HG03432 (cell line): ENCODE data around the gene CAMSAP3.
"Not testable (repeated sequence)": the region's sequence is repeated elsewhere in the genome, so short reads cannot be mapped to it uniquely, and the experiment has no call there.

Experiments
- ATAC-seq: cut with Tn5 transposase; IDR thresholded peaks from one replicate; pipeline ENCODE4 v1.9.1; 2021; ENCODE audit warnings: mild to moderate bottlenecking, moderate library complexity; ENCODE audit not compliant: unreplicated experiment

CAMSAP3 gene

GRCh38 chr19:7577422-7577821 lies 18.2 kb upstream of the CAMSAP3 start:
- ATAC-seq, result not testable (repeated sequence)

GRCh38 chr19:7578127-7578526 lies 17.5 kb upstream of the CAMSAP3 start:
- no peak for ATAC-seq

DNA sequence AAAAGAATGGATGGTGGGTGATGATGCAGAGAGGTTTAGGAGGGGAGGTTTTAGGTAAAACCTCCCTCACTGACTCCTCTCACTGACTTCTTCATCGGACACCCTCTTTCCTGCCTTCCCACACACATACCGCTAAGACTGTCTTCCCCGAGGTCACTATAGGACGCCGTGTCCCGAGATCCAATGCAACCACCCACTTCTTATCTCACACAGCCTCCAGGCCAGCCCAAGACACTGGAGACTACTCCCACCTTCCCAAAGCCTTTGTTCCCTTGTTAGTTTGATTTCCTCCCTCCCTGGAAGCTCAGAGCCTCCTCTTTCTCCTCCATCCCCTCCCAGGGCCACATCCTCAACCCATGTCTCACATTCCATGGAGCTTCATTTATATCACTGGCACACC lies 16.5 kb upstream of the CAMSAP3 start:
- ATAC-seq, result no peak

DNA sequence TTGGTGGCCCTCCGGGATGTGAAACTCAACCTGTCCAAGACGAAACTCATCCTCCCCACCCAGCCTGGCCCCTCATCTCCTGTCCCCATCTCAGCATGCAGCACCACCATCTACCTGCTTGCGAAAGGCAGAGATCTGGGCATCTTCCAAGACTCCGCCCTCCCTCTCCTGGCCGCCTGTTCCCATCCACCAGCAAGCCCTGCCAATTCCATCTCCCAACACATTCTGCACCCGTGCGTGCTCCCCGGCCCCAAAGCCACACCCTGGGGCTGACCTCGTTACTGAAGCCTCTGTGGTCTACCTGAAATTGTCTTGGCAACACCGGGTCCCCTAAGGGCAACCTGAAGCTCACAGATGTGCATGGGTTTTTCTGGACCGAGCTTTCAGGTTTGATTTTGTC lies 13.2 kb upstream of the CAMSAP3 start:
- ATAC-seq, result no peak

DNA sequence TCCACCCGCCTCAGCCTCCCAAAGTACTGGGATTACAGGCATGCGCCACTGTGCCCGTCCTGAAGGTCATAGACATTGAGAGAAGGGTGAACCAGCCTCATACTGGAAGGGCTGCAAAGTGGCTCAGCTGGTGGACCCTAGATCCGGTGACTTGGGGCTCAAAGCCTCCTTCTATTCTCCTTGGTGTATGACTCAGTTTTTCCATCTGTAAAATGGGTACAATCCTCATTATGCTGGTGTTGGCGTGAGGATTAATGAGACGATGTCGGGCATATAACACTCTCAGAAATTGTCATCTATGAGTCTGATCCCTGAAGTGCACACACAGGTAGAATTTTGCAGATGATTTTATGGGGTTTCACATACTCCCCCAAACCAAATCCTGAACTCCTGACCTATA lies 5.8 kb upstream of the CAMSAP3 start:
- ATAC-seq, result no peak

GRCh38 chr19:7590256-7590655 lies 5.4 kb upstream of the CAMSAP3 start:
- no peak for ATAC-seq

DNA sequence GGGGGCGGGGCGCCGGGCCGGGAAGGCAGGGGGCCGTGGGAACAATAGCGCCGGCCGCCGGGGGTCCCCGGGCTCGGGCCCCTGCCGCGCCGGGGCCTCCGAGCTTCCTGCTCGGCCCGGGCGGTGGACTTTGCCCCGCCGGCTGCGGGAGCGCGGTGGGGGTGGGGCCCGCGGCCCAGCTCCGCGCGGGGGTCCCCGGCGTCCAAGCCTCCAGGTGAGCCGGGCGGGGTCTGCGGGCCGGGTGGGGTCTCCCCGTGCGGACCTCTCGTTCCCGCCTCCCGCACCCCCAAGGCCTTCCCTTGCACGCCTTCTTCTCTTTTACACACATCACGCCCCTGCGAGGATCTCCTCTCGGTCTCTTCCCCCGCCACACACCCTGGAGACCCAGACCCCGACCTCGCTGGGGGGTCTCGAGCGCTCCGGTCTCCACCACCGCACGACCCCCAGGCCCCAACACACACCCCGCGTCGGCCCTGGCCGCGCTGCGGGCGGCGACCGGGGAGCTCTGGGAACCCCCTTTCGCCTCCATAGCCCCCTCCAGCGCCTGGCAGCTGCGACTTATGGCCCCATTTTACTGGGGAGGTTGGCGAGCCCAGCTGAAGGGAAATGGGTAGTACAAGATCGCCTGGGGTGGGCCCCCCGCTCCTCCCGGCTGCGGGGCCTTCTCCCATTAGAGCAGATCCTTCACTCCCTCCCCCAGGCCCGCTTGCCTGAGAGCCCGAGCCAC lies 711 bp downstream of the CAMSAP3 start:
- no peak for ATAC-seq

GRCh38 chr19:7597689-7598088 lies 2.0 kb downstream of the CAMSAP3 start:
- ATAC-seq, result no peak

- no peak for ATAC-seq
These were observed 2.5 kb downstream of the CAMSAP3 start for GRCh38 chr19:7598180-7598579.

- no peak for ATAC-seq
These were observed 5.1 kb downstream of the CAMSAP3 start for GRCh38 chr19:7600721-7601120.

DNA sequence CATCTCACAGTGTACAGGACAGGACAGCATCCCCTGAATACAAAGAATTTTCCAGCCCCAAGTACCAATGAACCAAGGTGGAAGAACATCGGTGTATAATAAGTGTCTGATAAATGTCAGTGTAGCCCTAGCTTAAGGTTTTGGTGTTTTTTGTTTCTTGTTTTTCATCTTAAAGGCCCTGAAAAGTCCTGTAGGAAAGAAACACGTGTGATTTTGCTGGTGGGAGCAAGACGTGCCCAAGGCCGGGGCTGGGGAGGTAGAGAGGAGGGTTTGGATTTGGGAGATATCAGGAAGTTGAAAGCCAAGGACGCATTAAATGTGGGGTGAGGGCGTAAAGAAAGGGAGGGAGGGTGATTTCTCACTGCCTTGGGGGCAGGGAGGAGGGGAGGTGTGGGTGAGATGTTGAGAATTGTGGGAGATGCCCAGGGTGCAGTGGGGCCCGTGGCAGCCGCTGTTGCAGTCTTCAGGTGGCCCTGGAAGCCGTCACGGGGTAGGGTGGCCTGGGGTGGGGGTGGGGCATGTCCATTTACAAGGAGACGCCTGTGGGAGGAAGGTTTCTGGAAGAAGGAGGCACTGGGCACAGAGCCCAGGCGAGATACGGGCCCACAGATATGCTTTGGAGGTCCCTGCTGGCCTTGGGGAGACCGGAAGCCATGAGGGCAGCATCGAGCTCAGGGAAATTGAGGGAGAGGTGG lies 6.7 kb downstream of the CAMSAP3 start:
- ATAC-seq, result no peak

DNA sequence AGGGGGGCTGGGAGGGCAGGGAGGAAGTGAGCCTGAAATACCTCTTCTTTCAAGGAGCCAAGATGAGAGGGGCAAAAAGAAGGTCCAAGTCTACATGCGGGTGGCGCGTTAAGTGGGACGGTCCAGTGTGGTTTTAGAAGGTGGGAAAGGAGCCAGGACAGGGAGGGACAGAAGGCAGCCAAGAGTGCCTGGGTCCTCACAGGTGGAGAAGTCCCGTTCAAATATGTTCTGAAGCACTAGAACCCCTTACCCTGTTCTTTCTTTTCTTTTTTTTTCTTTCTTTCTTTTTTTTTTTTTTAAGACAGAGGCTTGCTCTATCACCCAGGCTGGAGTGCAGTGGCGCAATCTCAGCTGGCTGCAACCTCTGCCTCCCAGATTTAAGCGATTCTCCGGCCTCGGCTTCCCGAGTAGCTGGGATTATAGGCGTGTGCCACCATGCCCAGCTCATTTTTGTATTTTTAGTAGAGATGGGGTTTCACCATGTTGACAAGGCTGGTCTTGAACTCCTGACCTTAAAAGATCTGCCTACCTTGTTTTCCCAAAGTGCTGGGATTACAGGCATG lies 7.4 kb downstream of the CAMSAP3 start:
- no peak for ATAC-seq

- no peak for ATAC-seq
These were observed 8.3 kb downstream of the CAMSAP3 start for GRCh38 chr19:7603919-7604318.

DNA sequence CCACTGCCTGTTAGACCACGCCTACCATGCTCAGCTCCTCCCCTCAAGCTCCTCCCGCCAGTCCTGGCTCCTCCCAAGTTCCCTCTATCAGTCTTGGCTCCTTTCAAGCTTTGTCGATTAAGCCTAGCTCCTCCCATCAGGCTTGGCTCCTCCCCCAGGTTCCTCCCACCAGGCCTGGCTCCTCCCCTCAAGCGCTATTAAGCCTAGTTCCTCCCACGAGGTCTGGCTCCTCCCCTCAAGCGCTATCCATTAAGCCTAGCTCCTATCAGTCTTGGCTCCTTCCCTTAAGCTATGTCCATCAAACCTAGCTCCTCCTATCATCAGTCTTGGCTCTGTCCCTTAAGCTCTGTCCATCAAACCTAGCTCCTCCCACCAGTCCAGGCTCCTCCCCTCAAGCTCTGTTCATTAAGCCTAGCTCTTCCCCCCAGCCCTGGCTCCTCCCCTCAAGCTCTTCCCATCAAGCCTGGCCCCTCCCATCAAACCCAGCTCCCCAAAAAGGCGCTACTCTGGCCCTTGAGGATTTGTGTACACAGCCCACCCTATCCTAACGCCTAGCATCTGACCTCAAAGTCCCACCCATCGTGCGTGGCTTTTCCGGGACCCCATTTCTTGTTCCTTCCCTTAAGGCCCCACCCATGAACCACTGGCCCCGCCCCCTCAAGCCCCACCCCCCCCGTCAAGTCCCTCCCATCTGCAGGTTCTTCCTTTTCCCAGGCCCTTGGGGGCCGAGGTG lies 10.0 kb downstream of the CAMSAP3 start:
- no peak for ATAC-seq

- ATAC-seq, result no peak
These were observed 10.6 kb downstream of the CAMSAP3 start for GRCh38 chr19:7606289-7606688.

- no peak for ATAC-seq
These were observed 11.7 kb downstream of the CAMSAP3 start for GRCh38 chr19:7607212-7607873.

DNA sequence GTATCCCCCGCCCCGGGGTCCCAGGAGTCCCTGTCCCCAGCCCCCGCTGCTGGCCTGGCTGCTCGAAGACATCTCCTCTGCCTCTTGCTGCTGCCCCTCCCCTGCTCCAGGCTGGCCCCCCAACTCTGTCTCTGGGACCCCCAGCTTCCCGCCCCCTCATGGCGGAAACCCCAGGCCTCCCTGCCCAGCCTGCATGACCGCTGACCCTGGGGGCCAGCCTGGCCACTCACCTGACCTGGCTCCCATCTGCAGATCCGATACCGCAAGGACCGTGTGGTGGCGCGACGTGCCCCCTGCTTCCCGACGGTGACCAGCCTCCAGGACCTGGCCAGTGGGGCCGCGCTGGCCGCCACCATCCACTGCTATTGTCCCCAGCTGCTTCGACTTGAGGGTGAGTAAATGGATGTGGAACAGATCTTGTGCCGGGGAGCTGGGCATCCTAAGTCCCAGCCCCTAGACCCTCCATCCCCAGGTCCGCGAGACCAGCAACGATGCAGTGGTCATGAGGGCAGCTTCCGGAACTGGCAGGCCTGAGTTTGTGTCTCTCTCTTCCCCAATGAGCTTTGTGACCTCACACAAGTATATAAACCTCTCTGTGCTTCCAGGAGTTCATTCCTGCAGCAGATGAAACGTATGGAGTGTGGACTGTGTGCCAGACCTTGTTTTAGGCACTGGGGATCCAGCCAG lies 12.4 kb downstream of the CAMSAP3 start:
- ATAC-seq, result no peak

GRCh38 chr19:7610491-7611240 lies 15.0 kb downstream of the CAMSAP3 start:
- no peak for ATAC-seq

GRCh38 chr19:7611541-7612279 lies 16.0 kb downstream of the CAMSAP3 start:
- no peak for ATAC-seq
